Thymus (tissue), 11 donors: ENCODE measurements around the gene DNAH14. TPM values are rescaled to one million over a fixed set of nuclear protein-coding genes. Genes with fewer than 3 reads are reported as not detected.

Experiments
- DNase-seq, 9 donors: peaks; one replicate each; pipeline ENCODE4 v3.0.0-alpha.2; 2013; ENCODE audit warnings: low spot score in 9 of 9, low read depth in 6 of 9, missing footprints in 1 of 9
- H3K27ac ChIP-seq, 2 donors: one replicate each; pipeline ENCODE4 v1.5.1; 2013; ENCODE audit warnings: control low read depth in 1 of 2, low read depth in 1 of 2, low read length in 1 of 2, mild to moderate bottlenecking in 1 of 2, moderate library complexity in 1 of 2
- H3K27me3 ChIP-seq, 2 donors: one replicate each; pipeline ENCODE4 v1.5.1; 2013; ENCODE audit warnings: low read length in 1 of 2; ENCODE audit not compliant: control insufficient read depth in 2 of 2, insufficient read depth in 1 of 2
- H3K36me3 ChIP-seq, 2 donors: one replicate each; pipeline ENCODE4 v1.5.1; 2013; ENCODE audit warnings: low read length in 1 of 2, mild to moderate bottlenecking in 1 of 2, moderate library complexity in 1 of 2; ENCODE audit not compliant: control insufficient read depth in 2 of 2, insufficient read depth in 2 of 2
- H3K4me1 ChIP-seq, 2 donors: one replicate each; pipeline ENCODE4 v1.5.1; 2013; ENCODE audit warnings: low read length in 2 of 2; ENCODE audit not compliant: control insufficient read depth in 2 of 2, insufficient read depth in 2 of 2
- H3K4me3 ChIP-seq, 2 donors: one replicate each; pipeline ENCODE4 v1.5.1; 2013; ENCODE audit warnings: low read length in 2 of 2, control low read depth in 1 of 2, mild to moderate bottlenecking in 1 of 2
- H3K9me3 ChIP-seq, 2 donors: one replicate each; pipeline ENCODE4 v1.5.1; 2013; ENCODE audit warnings: low read length in 1 of 2, mild to moderate bottlenecking in 1 of 2; ENCODE audit not compliant: control insufficient read depth in 2 of 2, insufficient read depth in 1 of 2
- WGBS: extraction: QIAGEN DNeasy Blood & Tissue Kit; methylation state at CpG from one replicate; pipeline ENCODE4 v1.1.7; 2013; 5-methylcytosine and 5-hydroxymethylcytosine counted together
- polyA plus RNA-seq: library from polyadenylated mRNA; stranded (reverse); fragments of 200-250 nt; gene quantifications from one replicate; pipeline ENCODE4 v1.2.3, GENCODE V29; 2013
- total RNA-seq: library from RNA; stranded (reverse); fragments of 120-200 nt; gene quantifications from one replicate; pipeline ENCODE4 v1.2.4, GENCODE V29; 2013
- donor health status: healthy.

Gene DNAH14
- total and polyA plus RNA-seq, 2 donors: 5.0 to 31.9 TPM

GRCh38 chr1:225428881-225429455, 499.5 kb downstream of the DNAH14 start:
- H3K27me3 ChIP-seq: no peaks in the 10 kb centered on the region
- peaks cover 0 to 8% of the 10 kb centered on the region in 2 donors for H3K36me3 ChIP-seq
- 8% methylated on average over 7 of the region's 7 CpGs for WGBS
- peak overlapping the region in 1 of 2 donors; percentile 91 for H3K27ac ChIP-seq
- H3K4me1 ChIP-seq: peaks cover 15 to 26% of the 10 kb centered on the region in 2 donors
- peaks cover 0 to 12% of the 10 kb centered on the region in 2 donors for H3K9me3 ChIP-seq
- no peak for DNase-seq
- H3K4me3 ChIP-seq: peak overlapping the region; percentile 66 to 96

DNA sequence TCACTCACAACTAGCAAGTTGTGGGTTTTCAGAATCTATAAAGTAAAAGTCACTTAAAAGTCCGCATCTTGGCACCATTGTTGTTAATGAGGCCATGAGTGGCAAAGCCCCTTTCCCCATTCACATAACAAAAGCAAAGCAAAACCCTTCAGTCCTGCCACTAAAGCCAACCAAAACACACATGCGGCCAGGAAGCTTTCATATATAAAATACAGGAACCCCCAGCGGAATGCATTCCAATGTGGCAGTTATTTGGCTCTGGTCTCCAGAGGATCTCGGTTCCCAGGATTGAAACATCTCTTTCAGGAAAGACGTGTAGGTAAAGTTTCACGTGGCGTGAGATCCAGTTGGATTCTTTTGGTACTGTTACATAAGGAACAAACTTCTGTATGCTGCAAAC, 500.8 kb downstream of the DNAH14 start:
- Histone ChIP-seq H3K4me1 (peaks cover 14 to 26% of the 10 kb centered on the region in 2 donors), H3K36me3 (no peaks in the 10 kb centered on the region), H3K27ac (no peak overlapping the region), H3K4me3 (no peak overlapping the region), H3K27me3 (no peaks in the 10 kb centered on the region), H3K9me3 (peaks cover 0 to 12% of the 10 kb centered on the region in 2 donors)
- no peak for DNase-seq
- 94% methylated on average over 7 of the region's 7 CpGs for WGBS

GRCh38 chr1:225431081-225431863, 501.8 kb downstream of the DNAH14 start:
- no peaks in the 10 kb centered on the region for H3K27me3 ChIP-seq
- no peak for DNase-seq
- H3K27ac ChIP-seq: no peak overlapping the region
- H3K4me3 ChIP-seq: no peak overlapping the region
- no peaks in the 10 kb centered on the region for H3K36me3 ChIP-seq
- peaks cover 0 to 12% of the 10 kb centered on the region in 2 donors for H3K9me3 ChIP-seq
- H3K4me1 ChIP-seq: peaks cover 17 to 27% of the 10 kb centered on the region in 2 donors
- 94% methylated on average over 36 of the region's 36 CpGs for WGBS

- no peaks in the 10 kb centered on the region for H3K27me3 ChIP-seq
- no peak for DNase-seq
- peaks cover 26 to 34% of the 10 kb centered on the region in 2 donors for H3K4me1 ChIP-seq
- WGBS: 73% methylated on average over 5 of the region's 5 CpGs
- no peak overlapping the region for H3K4me3 ChIP-seq
- H3K36me3 ChIP-seq: no peaks in the 10 kb centered on the region
- H3K9me3 ChIP-seq: peaks cover 0 to 4% of the 10 kb centered on the region in 2 donors
- H3K27ac ChIP-seq: no peak overlapping the region
Observed at GRCh38 chr1:225434046-225434445, 504.6 kb downstream of the DNAH14 start.

DNA sequence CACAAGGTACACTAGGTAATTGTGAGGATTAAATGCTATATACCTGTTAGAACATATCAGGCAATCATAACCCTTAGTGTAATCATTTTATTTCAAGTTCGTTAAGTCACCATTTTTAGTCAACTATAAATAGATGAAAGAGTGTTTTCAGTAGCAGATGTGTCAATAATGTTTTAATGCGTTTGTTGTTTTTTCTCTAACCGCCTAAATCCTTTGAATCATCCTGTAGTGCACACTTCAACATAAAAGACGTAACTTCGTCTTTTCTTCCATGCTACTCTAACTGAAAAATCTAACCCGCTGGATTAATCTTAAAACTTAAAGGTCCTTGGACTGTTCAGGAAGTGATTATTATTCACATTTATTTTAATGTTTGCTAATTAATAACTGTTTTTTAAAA, 505.6 kb downstream of the DNAH14 start:
- Histone ChIP-seq H3K27me3 (no peaks in the 10 kb centered on the region), H3K4me3 (no peak overlapping the region), H3K9me3 (peaks cover 0 to 4% of the 10 kb centered on the region in 2 donors), H3K4me1 (peaks cover 26 to 33% of the 10 kb centered on the region in 2 donors), H3K36me3 (no peaks in the 10 kb centered on the region), H3K27ac (peak overlapping the region in 1 of 2 donors; percentile 85)
- DNase-seq: peak in 1 of 9 donors; percentile 52
- 11% methylated on average over 6 of the region's 6 CpGs for WGBS

GRCh38 chr1:225435487-225435886, 506.0 kb downstream of the DNAH14 start:
- no peak for DNase-seq
- Histone ChIP-seq H3K4me1 (peaks cover 29 to 37% of the 10 kb centered on the region in 2 donors), H3K4me3 (no peak overlapping the region), H3K27ac (peak overlapping the region; percentile 46 to 85), H3K36me3 (no peaks in the 10 kb centered on the region), H3K27me3 (no peaks in the 10 kb centered on the region), H3K9me3 (peaks cover 0 to 4% of the 10 kb centered on the region in 2 donors)
- WGBS: 95% methylated on average over 1 of the region's 1 CpG

GRCh38 chr1:225435957-225436392, 506.5 kb downstream of the DNAH14 start:
- Histone ChIP-seq H3K4me3 (no peak overlapping the region), H3K27ac (peak overlapping the region; percentile 77 to 85)
- 70% methylated on average over 6 of the region's 6 CpGs for WGBS

GRCh38 chr1:225437710-225438437, 508.4 kb downstream of the DNAH14 start:
- Histone ChIP-seq H3K4me3 (no peak overlapping the region), H3K27ac (no peak overlapping the region), H3K4me1 (peaks cover 50 to 61% of the 10 kb centered on the region in 2 donors), H3K9me3 (no peaks in the 10 kb centered on the region), H3K27me3 (no peaks in the 10 kb centered on the region), H3K36me3 (no peaks in the 10 kb centered on the region)
- DNase-seq: no peak
- WGBS: 99% methylated on average over 5 of the region's 5 CpGs

More at GRCh38 chr1:225435957-225436392, 506.5 kb downstream of the DNAH14 start:
- Histone ChIP-seq H3K36me3 (no peaks in the 10 kb centered on the region), H3K9me3 (peaks cover 0 to 4% of the 10 kb centered on the region in 2 donors), H3K27me3 (no peaks in the 10 kb centered on the region), H3K4me1 (peaks cover 32 to 42% of the 10 kb centered on the region in 2 donors)
- DNase-seq: peak in 1 of 9 donors; percentile 38
